COR-L47 (cell line): ENCODE measurements around the gene KLHL25.
"Not testable (repeated sequence)": the region's sequence is repeated elsewhere in the genome, so short reads cannot be mapped to it uniquely, and the experiment has no call there.

ENCODE experiments used
- DNase-seq: peaks from one replicate; lab custom pipeline; 2025; lab: John Stamatoyannopoulos, UW

KLHL25 gene, protein sequence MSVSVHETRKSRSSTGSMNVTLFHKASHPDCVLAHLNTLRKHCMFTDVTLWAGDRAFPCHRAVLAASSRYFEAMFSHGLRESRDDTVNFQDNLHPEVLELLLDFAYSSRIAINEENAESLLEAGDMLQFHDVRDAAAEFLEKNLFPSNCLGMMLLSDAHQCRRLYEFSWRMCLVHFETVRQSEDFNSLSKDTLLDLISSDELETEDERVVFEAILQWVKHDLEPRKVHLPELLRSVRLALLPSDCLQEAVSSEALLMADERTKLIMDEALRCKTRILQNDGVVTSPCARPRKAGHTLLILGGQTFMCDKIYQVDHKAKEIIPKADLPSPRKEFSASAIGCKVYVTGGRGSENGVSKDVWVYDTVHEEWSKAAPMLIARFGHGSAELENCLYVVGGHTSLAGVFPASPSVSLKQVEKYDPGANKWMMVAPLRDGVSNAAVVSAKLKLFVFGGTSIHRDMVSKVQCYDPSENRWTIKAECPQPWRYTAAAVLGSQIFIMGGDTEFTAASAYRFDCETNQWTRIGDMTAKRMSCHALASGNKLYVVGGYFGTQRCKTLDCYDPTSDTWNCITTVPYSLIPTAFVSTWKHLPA

DNA sequence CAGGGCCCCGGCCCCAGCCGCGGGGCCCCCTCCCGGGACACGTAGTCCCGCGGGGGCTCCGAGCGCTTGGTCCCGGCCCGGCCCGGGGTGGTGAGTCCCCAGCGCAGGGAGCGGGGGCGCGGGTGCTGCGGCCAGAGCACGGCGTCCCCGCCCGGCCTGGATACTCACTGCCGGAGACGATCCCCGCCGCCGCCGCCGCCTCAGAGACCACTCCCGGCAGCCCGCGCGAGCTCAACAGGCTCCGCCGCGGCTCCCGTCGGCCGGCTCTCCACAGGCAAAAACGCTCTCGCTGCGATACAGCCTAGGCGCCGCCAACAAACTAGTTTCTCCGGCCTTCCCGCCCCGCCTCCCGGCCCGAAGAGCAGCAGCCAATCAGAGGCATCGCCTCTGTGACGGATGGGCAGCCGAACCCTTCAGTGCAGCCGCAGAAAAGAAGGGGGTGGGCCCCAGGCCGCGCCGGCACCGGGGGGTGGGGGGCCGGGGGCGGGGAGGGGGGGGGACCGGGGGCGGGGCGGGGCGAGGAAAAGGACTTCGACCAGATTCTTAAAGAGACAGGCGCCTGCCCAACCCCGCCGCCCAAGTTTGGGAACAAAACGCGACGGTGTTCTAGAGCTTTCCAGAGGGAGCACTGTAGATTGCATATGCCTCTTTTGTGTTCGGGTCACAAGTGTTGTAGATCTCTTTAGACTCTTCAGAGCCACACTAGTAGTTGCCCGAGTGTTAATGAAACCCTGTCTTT, at the start of gene KLHL25:
Gene KLHL25 (minus strand): TSS at position 328 of the 739 bp plus-strand sequence. CDS start 25,115 bp downstream, outside the sequence.
- DNase-seq: peak; percentile 91

DNA sequence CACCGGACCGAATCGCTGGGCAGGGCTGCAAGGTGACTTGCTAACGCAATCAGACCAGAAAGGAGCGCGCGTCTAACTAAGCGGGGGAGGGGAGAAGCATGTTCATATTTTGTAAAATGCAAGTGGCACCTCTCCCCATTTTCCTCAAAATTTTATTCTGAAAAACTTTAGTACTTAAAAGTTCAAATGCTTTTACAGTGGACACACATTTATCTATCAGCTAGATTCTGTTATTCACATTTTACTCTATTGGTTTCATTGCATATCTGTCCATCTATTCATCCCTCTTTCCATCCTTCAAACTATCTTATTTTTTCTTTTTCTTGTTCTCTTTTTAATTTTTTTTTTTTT, 46.1 kb upstream of the KLHL25 start:
- DNase-seq: no peak

DNA sequence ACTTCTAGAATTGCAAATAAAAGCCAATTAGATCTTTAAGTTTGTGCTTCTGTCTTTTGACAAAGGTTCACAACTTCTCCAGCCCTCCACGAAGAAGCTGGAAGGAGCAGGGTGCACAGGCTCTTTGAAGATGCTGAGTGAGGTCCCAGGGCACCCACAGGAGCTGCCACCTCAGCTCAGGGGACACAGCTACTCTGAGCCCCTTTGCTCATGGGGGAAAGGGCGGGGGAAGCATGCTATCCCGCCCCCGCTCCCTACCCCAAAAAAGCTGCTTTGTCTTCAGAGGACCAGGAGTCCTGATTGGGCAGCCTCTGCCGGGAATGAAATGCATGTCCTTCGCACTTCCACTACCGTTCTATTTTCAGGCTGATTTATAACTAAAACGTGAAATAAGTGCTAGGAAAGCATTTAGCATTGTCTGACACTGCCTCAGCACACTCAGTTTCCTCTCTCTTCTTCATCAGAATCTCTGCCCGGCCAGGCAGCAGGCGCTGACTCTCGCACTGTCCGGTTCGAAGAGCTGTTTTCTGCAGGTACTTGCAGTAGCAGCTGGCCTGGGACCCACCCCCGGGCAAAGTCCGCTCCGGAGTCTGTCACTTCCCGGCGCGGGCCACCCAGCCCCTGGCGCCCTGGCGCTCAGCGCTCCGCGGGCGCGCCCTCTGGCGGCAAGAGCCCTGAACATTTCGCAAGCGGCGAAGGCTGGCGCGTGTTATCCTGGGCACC, 45.5 kb upstream of the KLHL25 start:
- peak; percentile 64 for DNase-seq

DNA sequence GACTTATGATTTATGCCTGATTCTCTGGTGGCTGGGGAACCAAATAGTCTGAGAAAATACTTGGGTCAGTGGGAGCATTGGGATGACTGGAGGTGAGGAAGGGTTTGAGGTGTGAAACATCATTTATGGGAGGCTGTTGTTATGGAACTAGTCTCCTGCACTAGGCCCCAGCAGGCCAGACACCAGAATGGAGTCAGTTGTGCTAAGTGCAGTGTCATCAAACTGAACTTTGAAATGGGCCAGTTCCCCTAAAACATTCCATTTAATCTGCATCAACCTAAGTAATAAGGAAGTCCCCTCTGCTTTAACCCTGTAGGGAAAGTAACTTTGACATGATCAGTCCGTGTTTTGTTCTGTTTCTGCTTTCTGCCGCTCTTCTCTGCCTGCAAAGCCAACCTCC, 44.9 kb upstream of the KLHL25 start:
- no peak for DNase-seq

DNA sequence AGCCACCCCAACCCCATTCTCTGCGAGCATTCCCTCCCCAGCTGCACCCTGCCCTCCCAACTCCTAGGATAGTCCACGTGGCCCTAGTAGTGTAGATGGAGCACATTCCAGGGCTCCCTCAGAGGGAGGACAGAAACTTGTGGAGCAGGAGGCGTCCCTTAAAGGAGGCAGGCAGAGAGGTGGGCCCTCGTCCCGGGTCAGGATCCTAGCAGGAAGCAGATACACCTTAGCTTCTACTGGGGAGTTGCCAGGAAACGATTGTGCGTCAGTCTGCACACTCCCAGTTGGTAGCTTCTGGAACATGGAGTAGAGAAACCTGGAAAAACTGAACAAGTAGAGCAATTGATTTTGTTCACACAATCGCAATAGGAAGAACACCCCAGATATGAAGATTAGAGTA, 43.9 kb upstream of the KLHL25 start:
- DNase-seq: no peak

DNA sequence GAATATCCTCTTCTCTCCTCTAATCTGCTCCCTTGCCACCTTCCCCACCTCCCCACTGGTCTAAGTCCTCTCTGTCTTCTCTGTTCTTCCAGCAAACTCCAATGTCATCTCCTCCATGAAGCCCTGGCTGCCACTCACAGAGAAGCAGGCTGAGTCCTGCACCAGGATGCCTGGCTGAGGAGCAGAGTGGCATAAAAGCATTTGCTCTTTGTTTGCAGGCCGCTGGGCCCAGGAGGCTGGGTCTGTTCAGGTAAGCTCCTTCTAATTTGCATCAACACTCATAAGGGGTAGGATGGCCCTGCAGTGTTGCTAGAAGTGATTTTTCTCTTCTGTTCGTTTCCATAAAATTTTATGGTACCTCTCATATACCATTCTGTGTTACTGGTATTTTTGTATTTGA, 43.2 kb upstream of the KLHL25 start:
- no peak for DNase-seq

DNA sequence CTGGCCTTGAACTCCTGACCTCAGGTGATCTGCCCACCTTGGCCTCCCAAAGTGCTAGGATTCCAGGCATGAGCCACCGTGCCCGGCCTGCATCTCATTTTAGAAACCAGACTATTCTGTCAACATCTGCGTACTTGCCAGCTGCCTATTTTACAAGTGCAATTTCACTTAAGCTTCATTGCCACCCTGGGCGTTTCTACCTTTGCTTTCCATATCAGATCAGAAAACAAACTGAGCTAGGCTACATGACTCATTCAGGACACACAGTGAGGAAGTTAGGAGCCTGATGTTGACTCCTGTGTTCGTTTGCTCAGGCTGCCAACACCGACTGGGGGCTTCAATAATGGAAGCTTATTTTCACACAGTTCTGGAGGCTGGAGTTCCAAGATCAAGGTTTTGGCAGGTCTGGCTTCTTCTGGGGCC, 42.3 kb upstream of the KLHL25 start:
- DNase-seq: peak; percentile 7

DNA sequence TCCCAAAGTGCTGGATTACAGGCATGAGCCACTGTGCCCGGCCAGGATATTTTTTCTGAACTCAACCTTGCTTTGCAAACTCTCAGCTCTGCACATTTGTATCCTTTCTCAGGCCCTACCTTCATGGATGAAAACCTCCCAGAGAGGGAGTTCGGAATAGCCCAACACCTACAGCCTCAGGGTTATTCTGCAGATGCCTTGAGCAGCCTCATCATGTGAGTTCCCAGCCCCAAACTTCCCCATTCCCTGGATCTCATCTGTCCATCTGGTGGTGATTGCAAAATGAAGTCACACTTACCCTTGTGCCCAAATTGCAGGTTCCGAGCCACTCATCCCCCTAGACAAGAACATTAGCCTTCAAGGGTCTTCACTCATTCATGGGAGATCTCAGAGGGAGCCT, 39.9 kb upstream of the KLHL25 start:
- no peak for DNase-seq

DNA sequence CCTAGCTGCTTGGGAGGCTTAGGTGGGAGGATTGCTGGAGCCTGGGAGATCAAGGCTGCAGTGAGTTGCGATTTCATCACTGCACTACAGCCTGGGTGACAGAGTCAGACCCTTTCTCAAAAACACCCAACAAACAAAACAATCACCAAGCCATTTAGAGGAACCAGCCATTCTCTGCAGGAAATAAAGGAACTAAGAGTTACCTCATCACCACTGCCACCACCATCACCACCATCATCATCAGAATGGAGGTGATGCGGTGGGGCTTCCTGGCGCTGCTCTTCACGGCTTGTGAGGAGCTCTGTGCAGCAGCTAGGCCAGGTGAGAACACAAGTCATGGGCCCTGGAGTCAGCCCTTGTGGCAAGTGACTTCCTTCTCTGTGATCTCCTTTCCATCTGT, 37.7 kb upstream of the KLHL25 start:
- DNase-seq: no peak

DNA sequence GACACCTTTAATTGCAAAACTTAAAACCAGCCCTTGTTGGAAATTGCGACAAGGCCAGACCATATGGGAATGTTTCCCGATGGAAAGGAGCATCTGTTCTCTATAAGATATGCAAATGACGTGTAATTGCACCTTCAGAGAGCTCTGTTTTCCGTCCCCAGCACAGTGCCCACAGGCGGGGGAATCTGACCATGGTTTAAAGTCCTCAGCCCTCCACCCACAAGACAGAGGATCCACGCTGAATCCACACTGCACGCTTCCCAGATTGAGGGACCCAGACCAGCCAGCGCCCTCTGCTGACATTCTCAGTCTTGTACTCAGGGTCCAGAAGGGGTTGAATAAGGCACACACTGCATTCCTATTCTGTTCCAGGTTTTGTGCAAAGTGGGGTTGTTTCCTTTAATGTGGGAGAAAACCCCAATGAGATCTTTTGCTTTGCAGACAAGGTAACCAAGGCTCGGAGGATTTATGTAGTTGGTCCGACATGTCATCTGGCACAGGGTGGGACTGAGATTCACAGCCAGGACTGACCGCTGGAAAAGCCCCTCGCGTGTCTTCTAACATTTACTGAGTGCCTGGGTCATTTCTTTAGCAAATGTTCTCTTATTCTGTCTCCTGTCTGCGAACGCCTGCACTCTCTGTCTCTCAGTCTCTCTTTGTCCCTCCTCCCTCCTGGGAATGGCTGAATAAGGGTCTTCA, 36.8 kb upstream of the KLHL25 start:
- DNase-seq: peak; percentile 45

DNA sequence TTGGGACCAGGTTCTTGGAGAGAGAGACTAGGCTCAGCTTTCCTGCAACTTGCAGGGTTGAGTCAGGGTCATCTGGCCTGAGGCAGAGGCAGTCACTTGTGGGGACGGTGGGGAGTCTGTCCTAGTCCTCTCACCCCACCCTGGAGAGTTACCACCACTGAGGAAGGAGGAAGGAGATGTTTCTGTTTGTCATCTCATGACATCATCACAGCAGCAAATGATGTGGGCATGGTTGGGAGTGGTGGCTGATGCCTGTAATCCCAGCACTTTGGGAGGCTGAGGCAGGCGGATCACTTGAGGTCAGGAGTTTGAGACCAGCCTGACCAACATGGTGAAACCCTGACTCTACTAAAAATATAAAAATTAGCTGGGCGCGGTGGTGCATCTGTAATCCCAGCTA, 35.0 kb upstream of the KLHL25 start:
- not testable (repeated sequence) for DNase-seq

DNA sequence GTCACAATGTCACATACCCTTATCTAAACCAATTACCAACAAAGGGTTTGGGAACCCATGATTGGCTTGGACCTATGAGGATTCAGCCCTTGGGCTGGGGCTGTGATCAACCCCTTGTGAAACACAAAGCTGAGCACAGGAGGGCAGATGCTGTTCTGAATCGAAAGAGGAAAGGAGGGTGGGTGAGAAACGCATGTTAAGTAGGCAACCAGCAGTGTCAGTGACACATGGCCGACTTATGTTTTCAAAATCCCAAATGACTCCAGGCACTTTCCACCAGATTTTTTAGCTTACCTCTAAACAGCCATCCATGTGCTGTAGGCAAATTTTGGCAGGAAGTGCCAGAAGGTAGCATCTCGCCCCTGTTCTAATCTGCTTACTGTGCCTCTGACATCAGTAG, 34.1 kb upstream of the KLHL25 start:
- DNase-seq: no peak

DNA sequence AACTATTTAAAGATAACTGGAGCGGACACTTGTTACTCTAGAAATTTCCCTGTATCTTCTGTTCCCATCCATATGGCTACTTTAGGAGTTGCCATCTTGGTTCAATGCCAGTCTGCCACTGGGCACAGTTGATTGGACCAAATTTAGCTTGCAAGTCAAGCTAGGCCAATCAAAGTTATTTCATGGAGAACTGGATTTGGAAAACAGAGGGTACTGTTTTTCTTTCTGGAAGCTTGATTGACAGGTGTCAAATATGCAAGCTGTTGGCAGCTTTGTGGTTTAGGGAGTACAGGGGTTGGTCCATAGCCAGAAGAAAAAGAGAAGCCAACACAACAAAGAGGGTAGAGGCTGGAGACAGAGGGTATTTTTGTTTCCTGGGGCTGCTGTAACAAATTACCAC, 33.4 kb upstream of the KLHL25 start:
- DNase-seq: no peak

DNA sequence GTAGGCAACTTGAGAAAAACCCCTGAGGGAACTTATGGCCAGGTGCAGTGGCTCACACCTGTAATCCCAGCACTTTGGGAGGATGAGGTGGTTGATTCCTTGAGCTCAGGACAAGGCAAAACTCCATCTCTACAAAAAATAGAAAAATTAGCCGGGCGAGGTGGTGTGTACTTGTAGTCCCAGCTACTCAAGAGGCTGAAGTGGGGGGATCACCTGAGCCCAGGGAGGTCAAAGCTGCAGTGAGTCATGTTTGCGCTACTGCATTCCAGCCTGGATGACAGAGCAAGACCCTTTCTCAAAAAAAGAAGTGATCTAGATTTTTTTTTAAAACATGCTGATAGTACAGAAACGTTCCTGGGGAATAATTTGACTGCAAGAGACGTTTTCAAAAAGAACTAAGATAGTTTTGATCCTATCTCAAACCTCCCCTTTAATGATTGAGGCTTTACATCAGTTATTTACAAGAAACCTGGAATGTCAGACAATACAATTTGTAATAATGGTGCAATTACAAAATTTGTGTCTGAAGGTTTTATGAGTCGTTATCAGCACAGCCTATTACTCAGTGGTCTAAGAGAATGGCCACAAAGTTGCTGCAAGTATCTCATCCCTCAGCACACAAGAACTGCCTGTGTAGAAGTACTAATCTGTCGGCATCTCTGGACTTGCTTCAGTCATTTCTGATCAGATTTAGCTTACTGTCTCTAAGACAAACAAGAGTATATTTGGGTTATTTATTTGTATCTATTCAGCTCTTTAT, 32.2 kb upstream of the KLHL25 start:
- no peak for DNase-seq

DNA sequence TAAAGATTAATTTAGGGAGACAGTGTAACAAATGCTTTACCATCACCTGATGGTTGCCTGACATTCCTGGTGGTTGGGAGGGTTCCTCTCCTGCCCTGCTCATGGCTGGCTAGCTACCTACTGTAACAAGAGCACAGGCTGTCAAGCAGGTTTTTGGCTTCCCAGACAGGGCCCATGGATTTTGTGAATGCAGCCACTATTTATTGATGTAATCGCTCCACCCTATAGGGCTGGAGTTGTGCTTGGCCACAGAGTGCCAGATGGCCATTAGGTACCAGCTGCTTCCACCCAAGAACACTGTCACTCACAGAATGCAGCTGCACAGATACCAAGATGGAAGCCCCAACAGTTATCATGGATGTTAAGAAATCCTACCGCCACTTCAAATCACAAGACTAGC, 31.0 kb upstream of the KLHL25 start:
- no peak for DNase-seq

DNA sequence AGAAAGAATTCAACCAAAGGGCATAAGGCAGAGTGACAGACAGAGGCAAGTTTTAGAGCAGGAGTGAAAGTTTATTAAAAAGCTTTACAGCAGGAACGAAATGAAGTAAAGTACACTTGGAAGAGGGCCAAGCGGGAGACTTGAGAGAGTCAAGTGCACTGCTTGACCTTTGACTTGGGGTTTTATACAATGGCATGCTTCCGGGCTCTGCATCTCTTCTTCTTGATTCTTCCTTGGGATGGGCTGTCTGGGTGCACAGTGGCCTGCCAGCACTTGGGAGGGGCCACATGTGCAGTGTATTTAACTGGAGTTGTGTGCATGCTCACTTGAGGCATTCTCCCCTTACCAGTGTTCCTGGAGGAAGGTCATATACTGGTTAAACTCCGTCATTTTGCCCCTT, 30.4 kb upstream of the KLHL25 start:
- DNase-seq: no peak

DNA sequence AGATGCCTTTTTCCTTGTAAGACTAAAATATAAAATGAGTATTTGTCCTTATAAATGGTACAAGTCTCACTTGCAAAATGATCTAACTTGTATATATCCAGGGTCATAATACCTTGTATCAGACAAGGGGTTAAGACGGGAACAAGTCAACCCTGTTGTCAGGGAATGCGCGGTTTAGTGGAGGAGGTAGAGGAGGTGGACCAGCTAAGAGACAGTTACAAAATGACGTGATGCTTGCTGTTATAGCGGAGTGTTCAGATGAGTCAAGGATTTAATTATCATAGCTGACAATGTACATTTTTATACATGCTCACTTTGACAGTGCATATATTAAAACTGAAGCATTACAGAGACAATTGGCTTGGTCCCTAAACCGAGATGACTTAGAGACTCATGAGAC, 26.8 kb upstream of the KLHL25 start:
- DNase-seq: no peak

DNA sequence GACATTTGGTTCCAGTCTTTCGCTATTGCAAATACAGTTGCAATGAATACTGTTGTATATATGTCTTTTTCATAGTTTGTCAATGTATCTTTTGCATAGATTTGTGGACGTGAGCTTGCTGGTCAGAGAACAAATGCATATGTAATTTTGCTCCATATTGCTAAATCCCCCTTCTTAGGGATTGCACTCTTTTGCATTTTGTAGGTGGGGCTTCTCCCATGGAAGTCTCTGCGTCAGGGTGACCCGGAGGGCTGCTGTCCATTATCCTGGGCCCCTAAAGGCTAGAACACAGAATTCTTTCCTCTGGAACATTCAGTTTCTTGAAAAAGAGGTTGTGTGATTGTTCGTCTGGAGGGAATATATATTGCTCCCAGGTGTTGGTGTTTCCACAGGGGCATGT, 25.2 kb upstream of the KLHL25 start:
- no peak for DNase-seq

DNA sequence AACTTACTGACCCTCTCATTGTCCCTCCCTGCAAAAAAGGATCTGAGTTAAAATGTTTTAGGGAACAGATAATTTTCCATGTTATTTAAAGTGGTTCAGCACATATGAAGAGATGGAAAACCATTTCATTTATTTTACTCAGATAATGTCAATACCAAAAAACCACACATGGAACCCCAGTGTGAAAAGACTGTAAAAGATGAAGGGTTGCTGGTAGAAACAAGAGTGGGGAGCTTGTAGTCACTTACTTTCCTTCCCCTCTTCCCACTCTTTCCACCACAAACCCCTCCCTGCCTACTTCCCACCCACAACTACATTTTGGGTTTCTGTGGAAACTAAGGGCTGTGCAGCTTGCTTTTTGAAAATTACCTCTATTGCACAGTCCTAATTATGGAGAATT, 18.5 kb upstream of the KLHL25 start:
- DNase-seq: no peak

DNA sequence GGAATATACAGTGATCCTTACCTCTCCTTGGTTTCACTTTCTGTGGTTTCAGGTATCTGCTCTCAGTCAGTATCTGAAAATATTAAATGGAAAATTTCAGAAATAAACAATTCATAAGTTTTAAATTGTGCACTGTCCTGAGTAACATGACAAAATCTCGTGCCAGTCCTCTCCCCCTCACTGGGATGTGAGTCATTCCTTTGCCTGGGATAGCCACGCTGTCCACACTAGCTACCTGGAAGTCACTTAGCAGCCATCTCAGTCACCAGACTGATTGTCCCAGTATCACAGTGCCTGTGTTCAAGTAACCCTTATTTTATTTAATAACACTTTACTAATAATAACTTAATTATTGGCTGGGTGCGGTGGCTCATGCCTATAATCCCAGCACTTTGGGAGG, 15.3 kb upstream of the KLHL25 start:
- no peak for DNase-seq

DNA sequence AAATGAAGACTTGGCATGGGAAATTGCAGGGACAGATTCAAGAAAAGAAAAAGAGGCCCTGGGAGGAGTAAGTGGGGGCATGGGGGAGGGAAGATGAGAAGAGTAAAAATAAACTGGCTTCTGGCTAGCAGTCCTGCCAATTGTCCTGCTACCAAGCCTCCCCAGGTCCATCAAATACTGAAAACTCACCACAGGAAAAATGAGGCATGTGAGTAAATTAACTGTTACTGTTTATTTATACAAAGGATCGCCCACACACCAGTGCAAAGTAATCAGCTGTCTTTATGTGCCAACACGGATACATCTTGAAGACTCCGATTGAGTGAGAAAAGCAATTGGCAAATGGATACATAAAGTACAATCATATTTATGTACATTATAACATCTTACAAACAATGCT, 10.7 kb upstream of the KLHL25 start:
- DNase-seq: no peak
